T-helper 2 cell treated with Interferon-gamma antibody and Interleukin-4, amounts not matched to agents 100 ng/mL and 5 ng/mL, for 36 hours (primary cell): Measurements from ENCODE around the gene C6orf52. TPM values are rescaled to one million over a fixed set of nuclear protein-coding genes. Genes with fewer than 3 reads are reported as not detected.

Experiments
- intact Hi-C: fragments of 100-400 bp; cut with micrococcal nuclease; formaldehyde crosslinking; loops from one replicate; pipeline ENCODE4 v1.15.1; 2023
- total RNA-seq: library from RNA; stranded (reverse); gene quantifications from 2 replicates; pipeline ENCODE4 v1.2.3, GENCODE V29; 2022

The C6orf52 gene
- total RNA-seq, 1 donor from 2014 or later: 0.43 TPM

GRCh38 chr6:10658910-10659698 is 35.3 kb downstream of the C6orf52 start:
- intact Hi-C loops: no loop called here

- intact Hi-C loops: no loop called here
These were observed 38.8 kb downstream of the C6orf52 start for GRCh38 chr6:10655508-10656055.

- intact Hi-C loops: no loop called here
These were observed 50.2 kb downstream of the C6orf52 start for GRCh38 chr6:10644225-10644624.

- intact Hi-C loops: no loop called here
These were observed 51.2 kb downstream of the C6orf52 start for GRCh38 chr6:10643201-10643651.

- intact Hi-C loops: no loop called here
These were observed 52.9 kb downstream of the C6orf52 start for GRCh38 chr6:10641528-10641927.

GRCh38 chr6:10640412-10640811 is 54.0 kb downstream of the C6orf52 start:
- intact Hi-C loops: no loop called here

GRCh38 chr6:10633216-10633615 is 61.2 kb downstream of the C6orf52 start:
- intact Hi-C loops: no loop called here

GRCh38 chr6:10630178-10630577 is 64.2 kb downstream of the C6orf52 start:
- intact Hi-C loops: no loop called here

GRCh38 chr6:10627800-10628199 is 66.6 kb downstream of the C6orf52 start:
- intact Hi-C loops: no loop called here

GRCh38 chr6:10626154-10626741 is 68.2 kb downstream of the C6orf52 start:
- intact Hi-C loops: no loop called here

- intact Hi-C loops: no loop called here
These were observed 69.6 kb downstream of the C6orf52 start for GRCh38 chr6:10624836-10625235.

GRCh38 chr6:10621847-10622246 is 72.6 kb downstream of the C6orf52 start:
- intact Hi-C loops: no loop called here

Other genes starting within 250 kb of the C6orf52 start
- gene GCNT2, start 173.3 kb downstream of the C6orf52 start, total RNA-seq: 3.3 and 3.6 TPM in 2 replicates
- gene PAK1IP1, start 356 bp upstream of the C6orf52 start, total RNA-seq: 16.1 and 17.3 TPM in 2 replicates
- gene TMEM14C, start 28.5 kb upstream of the C6orf52 start, total RNA-seq: 62.9 and 67.8 TPM in 2 replicates
- gene TMEM14B, start 53.2 kb upstream of the C6orf52 start, total RNA-seq: 84.9 and 91.0 TPM in 2 replicates
- 0.11 TPM in 2 replicates for gene MAK, start 143.9 kb upstream of the C6orf52 start, total RNA-seq
- not detected in 2 replicates for gene GCM2, start 187.4 kb upstream of the C6orf52 start, total RNA-seq
- gene SYCP2L, start 192.4 kb upstream of the C6orf52 start, total RNA-seq: 0.34 and 0.36 TPM in 2 replicates